HG02885 (cell line): ENCODE results near the gene FRMD6.

Experiments
- ATAC-seq: cut with Tn5 transposase; IDR thresholded peaks from one replicate; pipeline ENCODE4 v1.9.1; 2021; ENCODE audit warnings: mild to moderate bottlenecking; ENCODE audit not compliant: unreplicated experiment, poor library complexity

FRMD6 gene

DNA sequence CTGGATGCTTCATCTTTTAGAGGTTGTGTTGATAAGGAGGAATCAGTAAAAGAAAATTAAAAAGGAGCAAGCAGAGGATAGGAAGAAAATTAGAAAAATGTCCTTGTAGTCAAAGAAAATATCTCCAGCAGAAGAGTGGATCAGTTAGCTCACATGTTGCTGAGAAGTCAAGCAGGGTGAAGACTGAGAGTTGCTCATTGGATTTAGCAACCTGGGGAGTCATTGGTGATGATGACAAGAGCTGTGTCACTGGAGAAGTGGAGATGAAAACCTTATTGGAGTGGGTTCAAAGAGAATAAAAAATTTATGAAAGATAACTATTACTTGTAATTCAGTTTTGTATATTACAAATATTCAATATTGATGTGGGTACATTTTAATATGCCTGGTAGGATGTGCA is 9.8 kb downstream of the FRMD6 start:
- no peak for ATAC-seq

DNA sequence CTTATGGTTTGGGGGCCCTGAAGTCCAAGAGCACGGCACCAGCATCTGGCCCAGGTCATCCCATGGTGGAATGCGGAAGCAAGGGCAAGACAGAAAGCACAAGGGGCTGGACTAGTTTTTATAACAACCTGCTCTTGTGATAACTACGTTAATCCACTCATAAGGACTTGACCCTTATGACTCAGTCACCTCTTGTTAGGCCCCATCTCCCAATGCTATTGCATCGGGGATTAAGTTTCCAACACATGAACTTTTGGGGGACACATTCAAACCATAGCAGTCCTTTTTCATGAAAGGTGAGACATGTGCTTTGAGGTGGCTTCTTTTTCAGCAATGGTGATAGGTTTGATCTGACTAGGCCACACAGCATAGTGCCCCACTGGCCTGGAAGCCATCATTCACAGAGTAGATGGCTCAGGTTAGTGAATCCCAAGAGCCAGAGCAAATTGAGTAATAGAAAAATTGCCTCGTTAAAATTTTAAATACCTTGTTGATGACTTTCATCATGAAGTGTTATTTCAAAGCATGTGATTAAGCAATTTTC is 12.1 kb downstream of the FRMD6 start:
- ATAC-seq = no peak

DNA sequence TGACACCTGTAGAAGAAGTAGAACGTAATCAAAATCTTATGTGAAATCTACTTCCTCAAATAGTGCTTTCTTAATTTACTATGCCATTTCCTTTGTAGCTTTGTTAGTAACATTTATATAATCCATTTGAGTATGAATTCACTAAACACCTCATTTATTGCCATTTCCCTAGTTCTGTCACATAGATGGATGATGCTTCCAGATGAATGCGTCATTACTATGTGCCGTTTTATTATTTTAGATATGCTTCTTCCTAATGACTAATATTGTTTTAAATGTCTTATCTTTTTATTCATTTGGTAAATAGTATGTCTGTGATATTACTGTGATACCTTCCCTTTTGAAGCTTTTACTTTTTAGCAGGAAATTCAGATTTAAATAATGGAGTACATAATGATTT is 14.4 kb downstream of the FRMD6 start:
- ATAC-seq = no peak

DNA sequence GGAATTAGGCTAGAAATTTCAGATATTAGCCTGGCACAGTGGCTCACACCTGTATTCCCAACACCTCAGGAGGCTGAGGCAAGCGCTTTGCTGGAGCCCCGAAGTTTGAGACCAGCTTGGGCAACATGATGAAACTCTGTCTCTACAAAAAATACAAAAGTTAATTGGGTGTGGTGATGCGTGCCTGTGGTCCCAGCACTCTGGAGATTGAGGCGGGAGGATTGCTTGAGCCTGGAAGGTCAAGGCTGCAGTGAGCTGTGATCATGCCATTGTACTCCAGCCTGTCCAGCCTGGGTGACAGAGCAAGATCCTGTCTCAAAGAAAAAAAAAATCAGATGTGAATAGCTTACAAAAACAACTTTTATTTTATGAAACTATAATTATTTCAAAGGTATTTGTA is 15.1 kb downstream of the FRMD6 start:
- ATAC-seq = no peak

DNA sequence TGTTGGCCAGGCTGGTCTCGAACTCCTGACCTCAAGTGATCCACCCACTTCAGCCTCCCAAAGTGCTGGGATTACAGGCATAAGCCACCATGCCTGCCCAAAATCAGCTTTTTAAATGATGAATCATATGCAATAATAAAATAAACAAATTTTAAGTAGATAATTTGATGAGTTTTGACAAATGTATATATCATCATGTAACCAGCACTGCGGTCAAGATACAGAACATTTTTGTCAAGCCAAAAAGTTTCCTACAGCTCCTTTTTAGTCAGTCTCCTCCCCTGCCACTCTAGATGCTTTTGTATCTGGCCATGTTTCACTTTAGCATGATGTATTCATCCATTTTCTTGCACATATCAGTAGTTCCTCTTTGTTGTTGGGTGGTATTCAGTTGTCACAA is 17.2 kb downstream of the FRMD6 start:
- no peak for ATAC-seq

DNA sequence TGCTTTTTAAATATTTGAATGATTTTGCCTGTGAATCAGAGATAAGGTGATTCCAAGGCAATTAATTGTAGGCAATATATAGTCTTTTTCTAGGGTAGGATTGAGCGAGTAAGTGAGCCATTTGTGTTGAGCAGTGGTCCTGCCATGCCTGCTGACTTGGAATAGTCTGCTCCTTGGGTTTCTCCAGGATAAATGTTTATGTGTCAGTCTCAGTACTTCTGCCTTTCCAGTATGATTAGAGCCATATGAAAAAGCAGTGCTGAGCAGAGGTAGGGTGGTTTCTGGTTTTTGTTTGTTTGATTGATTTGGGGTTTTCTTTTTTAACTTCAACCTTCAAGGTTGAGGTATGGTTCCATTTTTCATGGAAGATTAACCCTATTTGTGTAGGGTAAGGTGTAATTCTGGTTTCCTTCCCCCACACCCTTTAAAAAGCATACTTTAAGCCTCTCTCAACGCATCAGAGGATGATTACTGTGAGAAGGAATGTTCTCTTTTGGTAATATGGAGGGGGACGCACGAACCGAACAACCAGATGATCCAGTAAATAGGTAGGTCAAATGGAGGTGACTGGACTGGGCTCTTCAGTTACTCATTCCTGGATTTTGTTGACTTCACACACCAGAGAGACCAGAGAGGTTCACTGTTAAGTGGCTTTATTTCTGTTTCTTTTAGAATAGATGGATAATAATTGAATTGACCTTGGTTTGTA is 22.7 kb downstream of the FRMD6 start:
- no peak for ATAC-seq

DNA sequence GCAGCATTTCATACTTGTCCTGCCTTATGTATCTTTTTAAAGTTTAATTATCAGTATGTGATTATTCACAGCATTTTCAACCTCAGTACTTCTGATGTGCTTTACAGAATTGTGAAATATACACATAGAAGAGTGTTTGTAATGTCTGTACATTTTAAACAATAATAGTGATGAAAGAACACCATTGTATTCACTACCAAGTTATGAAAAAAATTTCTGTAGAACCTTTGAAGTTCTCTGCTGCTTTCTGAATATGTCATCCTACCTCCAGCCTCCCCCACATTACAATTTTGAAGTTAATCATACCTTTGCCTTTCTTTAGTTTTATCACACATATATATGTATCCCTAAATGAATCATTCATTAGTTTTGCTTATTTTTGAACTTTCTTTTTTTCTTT is 24.8 kb downstream of the FRMD6 start:
- no peak for ATAC-seq

DNA sequence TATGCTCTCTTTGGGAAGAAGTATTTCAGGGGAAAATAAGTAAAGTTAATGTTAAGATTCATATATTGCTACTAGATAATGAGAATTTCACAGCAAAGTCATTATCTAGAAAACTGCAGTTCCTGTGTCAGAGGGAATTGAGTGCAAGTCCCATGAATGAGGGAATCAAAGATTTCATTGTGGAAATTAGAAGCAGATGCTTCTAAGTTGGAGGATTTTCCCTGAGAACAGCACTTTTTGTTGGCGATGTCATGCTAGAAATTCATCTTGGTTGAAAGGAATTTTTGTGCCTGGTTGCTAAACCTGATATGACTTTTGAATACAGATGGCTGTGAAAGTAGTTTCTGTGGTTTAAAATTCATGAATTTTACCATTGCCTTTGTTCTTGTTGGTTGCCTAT is 25.6 kb downstream of the FRMD6 start:
- ATAC-seq = no peak

DNA sequence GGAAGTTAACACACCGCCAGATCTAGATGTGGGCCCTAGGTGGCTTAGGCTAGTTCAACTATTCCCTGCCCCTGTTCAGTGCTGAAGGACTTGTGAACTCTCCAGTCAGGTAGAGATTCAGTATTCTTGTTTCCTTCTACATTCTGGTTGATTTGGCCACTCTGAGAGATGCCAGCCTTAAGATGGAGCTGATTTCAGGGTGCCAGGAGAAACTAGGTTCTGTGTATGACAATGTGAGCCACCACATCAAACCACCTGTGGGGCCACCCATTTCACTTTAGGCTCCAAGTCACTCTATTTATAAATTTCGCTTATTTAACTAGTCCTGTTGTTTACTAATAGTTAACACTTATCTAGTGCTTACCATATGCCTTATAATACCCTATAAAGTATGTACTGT is 26.0 kb downstream of the FRMD6 start:
- ATAC-seq = no peak

DNA sequence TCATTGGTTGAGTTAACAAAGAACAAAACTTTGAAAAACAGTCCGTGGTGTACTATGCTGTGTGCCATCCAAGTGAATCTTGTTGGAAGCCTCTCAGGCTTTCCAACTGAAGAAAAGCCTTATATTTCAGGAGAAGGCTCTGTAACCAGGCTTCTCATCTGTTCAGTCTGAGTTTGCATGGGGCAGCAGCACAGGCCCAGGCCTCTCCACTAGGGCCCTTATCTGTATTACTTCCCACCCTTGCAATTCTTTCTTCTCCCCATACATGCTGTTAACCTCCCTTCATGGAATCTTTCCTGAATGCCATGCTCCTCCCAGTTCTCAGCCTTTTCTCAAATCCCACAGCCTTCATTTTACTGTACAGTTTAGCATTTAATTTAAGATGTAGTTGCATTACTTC is 28.3 kb downstream of the FRMD6 start:
- ATAC-seq = no peak

DNA sequence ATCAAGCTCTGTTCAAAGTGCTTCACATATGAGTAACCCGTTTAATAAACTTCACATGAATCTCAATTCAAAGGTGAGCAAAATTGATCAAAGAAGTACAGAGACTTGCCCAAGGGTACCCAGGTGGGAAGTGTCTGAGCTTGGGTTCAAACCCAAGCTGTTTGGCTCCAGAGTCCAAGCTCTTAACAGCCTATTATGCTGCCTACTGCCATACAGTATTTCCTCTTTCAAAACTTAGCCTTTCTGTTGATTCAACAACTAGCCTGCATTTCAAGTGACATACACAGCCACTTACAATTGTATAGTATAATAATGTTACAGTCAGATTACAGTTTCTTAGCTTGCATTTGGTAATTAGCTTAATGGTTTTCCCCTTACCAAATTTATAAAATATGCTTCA is 29.7 kb downstream of the FRMD6 start:
- no peak for ATAC-seq

DNA sequence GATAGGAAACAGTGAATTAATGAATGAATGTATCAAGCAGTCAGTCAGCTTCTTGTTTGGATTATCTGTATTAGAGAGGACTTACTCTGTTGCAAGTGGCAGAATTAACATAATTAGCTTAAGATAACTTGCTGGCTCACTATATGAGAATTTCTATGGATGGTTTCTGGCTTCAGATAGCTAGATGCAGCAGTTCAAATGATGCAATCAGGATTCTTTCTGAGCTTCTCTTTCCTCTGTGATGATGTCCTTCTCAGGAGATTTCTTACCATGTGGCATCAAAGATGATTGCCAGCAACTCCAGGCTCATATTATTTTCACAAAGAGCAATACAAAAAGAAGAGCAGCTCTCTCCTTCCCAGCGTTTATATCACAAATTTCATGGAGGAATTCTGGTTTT is 30.7 kb downstream of the FRMD6 start:
- ATAC-seq = no peak

DNA sequence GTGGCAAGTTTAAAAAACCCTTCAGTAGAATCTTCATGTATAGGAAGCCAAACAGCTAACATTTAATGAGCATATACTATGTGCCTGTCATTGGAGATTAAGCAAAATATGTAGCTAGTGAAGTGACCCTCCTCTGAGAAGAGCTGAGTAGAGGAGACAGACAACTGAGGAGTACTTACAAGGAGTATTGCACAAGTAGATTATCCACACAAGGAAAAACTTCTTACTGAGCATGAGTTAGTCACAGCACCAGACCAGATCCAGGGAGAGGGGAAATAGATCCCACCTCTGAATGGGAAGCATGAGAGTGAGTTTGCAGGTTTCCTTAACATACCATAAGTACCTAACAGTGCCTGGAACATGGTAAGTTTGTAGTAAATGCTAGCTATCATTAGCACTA is 33.0 kb downstream of the FRMD6 start:
- ATAC-seq = no peak

DNA sequence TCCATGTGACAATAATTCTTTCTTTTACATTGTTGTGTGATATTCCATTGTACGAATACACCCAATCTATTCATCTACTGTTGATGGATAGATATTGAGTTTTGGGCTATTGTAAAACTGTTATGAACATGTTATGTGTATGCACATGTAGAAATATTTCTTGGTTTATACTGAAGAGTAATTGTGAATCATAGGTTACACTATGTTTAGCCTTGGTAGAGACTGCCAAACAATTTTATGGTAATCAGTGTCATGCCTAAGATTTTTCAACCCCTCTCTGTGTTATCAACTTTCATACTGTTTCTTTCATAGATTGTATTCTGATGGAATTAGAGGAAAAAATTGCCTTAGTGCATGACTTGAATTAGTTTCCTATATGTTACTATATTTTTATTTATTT is 39.5 kb downstream of the FRMD6 start:
- no peak for ATAC-seq

DNA sequence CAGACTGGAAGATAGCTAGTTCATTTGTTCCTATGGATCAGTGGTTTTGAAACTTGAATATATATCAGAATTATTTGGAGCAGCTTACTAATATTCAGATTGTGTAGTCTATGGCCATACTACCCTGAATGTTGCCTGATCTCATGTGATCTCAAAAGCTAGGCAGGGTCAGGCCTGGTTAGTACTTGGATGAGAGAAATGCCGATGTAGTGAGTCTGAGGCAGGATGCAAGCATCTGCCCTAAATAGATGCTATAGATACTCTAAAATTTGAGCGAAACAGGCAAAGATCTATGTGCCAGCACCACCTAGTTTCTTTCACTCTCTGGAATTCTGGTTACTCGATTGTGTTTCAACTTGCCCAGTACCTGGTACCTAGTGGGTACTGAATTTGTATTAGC is 40.9 kb downstream of the FRMD6 start:
- no peak for ATAC-seq

DNA sequence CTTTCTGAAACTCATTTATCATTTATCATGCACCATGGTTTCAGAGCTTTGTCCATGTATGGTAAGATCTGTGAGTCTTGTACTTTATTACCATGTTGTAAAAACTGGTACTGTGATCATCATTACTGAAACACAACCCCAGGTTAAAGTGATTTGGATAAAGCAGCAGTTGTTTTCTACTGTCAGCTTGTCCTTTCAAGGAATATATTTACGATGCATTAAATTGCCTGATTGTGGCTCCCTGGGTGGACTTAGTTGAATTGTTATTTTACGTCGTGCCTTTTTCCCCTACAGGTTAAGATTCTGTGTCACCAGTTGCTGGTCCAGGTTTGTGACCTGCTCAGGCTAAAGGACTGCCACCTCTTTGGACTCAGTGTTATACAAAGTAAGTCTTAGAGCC is 46.1 kb downstream of the FRMD6 start:
- ATAC-seq = no peak

DNA sequence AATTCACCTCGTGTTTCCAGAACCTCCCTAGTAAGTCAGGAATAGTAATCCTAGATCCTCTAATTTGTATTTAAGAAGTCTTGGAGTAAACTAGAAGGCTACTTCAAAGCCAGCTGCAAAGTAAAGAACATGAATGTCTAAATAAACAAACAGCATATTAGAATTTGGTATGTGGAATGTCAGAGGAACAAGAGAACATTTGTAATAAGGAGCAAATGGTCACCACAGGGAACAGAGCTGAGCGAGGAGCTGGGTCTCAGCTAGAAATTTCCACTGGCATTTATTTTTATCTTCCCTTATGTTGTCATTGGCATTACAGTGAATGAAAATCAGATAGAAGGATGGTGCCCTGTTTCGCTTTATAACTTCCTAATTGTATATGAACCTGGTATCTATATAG is 50.2 kb downstream of the FRMD6 start:
- no peak for ATAC-seq

DNA sequence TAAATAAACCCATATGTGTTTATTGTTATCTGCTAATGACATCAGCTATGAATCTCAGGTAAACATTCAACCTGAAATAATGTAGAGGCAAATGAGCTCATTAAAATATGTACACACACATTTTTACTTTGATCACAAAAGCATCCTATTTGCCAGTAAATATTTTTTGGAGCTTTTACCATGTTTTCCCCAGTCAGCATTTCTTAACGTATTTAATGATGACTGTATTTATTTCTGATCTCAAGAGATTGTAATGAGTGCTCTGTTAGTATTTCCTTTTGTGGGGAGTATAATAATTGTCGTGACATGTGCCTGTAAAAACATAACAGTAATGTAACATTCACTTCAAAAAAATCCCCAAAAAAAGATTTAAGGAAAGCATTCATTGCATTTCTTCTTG is 52.1 kb downstream of the FRMD6 start:
- no peak for ATAC-seq

DNA sequence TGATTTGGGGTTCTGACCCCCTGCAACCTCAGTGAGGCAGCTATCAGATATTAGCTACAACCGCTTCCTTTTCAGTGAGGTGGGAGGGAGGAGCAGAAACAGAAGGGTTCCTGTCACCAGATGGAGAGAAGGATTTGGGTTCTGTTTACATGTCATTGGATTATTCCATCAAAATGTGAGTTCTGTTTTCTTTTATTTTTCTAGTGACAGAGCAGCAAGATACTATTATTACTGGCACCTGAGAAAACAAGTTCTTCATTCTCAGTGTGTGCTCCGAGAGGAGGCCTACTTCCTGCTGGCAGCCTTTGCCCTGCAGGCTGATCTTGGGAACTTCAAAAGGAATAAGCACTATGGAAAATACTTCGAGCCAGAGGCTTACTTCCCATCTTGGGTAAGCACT is 52.8 kb downstream of the FRMD6 start:
- no peak for ATAC-seq

DNA sequence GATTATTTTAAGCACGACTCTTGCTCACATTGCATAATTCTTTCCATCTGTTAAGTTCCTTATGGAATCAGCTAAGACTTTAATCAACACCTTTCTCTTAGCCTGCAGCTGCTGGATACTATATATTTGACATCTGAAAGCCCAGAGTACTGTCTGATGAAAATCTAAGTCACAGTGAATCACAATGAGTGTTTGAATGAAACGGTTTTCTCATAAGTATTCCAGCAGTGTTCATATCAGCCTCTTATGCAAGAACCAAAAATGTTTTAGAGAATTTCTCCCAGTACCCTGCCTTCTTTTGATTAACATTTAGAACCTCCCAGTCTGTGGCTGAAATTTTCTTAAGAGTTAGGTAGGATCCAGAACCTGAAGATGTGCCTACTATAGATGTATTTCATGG is 55.6 kb downstream of the FRMD6 start:
- no peak for ATAC-seq

DNA sequence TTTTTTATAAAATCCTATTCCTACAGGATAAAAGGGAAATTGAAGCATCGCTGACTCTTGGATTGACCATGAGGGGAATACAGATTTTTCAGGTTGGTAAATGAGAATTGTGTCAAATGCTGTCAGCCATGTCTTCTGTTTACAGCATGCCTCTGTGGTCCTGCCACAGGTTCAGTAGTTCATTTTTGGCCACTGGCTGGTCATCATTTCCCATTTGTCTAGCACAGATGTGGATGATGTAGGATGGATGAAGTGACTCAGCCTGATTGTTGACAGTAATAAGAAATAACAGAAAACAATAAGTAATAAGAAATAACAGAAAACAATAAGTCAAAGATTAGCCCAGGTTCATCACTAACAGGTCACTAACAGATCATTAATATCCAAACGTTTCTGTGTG is 59.8 kb downstream of the FRMD6 start:
- no peak for ATAC-seq

DNA sequence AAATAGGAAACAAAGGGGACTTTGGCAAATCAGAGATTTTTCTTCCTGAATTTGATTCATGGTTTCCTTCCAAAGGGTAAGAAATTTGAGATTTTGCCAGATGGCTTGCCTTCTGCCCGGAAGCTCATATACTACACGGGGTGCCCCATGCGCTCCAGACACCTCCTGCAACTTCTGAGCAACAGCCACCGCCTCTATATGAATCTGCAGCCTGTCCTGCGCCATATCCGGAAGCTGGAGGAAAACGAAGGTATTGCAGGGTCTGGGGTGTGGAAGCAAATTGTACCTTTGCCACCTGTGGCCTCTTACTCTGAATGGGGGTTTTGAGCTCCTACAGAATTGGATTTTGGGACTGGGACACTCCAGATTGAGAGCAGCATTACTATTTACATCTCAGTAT is 63.5 kb downstream of the FRMD6 start:
- ATAC-seq = no peak

DNA sequence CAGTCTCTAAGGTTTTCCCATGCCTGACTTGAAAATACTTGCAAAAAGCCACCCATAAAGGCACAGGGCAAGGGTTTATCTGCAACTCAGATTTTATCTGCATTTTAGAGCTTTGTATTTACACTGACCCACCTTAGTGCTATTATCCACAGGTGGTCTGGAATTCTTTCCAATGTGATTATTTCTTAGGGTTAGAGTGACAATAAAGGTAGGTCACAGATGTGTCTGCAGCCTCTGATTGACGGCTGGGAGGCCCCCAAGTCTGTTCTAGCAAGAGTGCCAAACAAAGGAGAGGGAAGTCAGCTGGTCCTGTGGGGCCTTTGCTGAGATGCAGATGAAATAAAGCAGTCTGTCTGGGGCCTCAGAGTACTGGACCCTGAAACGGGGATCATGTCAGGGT is 64.0 kb downstream of the FRMD6 start:
- ATAC-seq = no peak
